Gastroesophageal sphincter (tissue), 3 donors: ENCODE results near the gene LPAR5.
A peak's percentile ranks its signal among the peaks of the same experiment; 100 is the strongest.

Experiments
- CTCF ChIP-seq, 4 experiments: fragments of 200-600 bp in 2 of 4; fragments of 450-650 bp in 2 of 4; sonication (generic) in 1 of 4; IDR thresholded peaks; one replicate each; pipeline ENCODE4 v1.5.1; 2017 to 2019; ENCODE audit warnings: antibody characterized with exemption in 4 of 4, mild to moderate bottlenecking in 2 of 4, moderate library complexity in 2 of 4
- POLR2A ChIP-seq, 2 donors: fragments of 450-650 bp; IDR thresholded peaks; one replicate each; pipeline ENCODE4 v1.6.1; 2017; ENCODE audit warnings: antibody characterized with exemption in 2 of 2, mild to moderate bottlenecking in 2 of 2, moderate library complexity in 1 of 2

GRCh38 chr12:6620137-6620884, 15.4 kb downstream of the LPAR5 start:
- TF ChIP-seq CTCF (IDR thresholded peaks at IDR 0.05) (peak in 3 of 4 experiments; percentile 38 to 71 (median 54)), POLR2A (IDR thresholded peaks at IDR 0.05) (no peak)
